H1 (cell line): ENCODE data around the gene FBN1. TPM values are rescaled to one million over a fixed set of nuclear protein-coding genes. Genes with fewer than 3 reads are reported as not detected.

Source experiments
- ATF2 ChIP-seq: IDR thresholded peaks from 2 replicates; pipeline ENCODE4 v1.6.1; 2012; ENCODE audit warnings: low read length, inconsistent platforms
- SRF ChIP-seq: IDR thresholded peaks from 2 replicates; pipeline ENCODE4 v1.6.1; 2011; ENCODE audit warnings: mild to moderate bottlenecking, low read depth, low read length, moderate library complexity
- polyA plus RNA-seq, 7 experiments: library from polyadenylated mRNA; depleted of rRNA in 3 of 7; stranded (reverse) in 5 of 7; unstranded in 2 of 7; fragments of >200 nt in 5 of 7; fragments of 200-250 nt in 2 of 7; gene quantifications; 1 replicate in 5 of 7; 2 replicates in 1 of 7; 4 replicates in 1 of 7; pipeline versions ENCODE4 v1.2.1 to v1.2.3, GENCODE V29; 2011 to 2013; ENCODE audit warnings: missing spikeins in 2 of 7, mixed read lengths in 2 of 7
- total RNA-seq: library from RNA; stranded (reverse); fragmentation: NEBNext Ultra II Directional; extraction: Animal tissue kit (Norgen Biotek cat#: 25700); gene quantifications from 2 replicates; pipeline ENCODE4 v1.2.1, GENCODE V29; 2021

Gene FBN1
- total and polyA plus RNA-seq, 2 of the 8 experiments (the other 6 are each of a cell fraction or from before 2014, with no cell fraction given) = 3.0 to 4.0 TPM

- TF ChIP-seq SRF (no peak), ATF2 (no peak)
These were observed 16.7 kb downstream of the FBN1 start (continued) for GRCh38 chr15:48628832-48629231.
